HCT116 (cell line): ENCODE data around the gene ZIC4. TPM values are rescaled to one million over a fixed set of nuclear protein-coding genes. Genes with fewer than 3 reads are reported as not detected.

Experiments
- ATAC-seq: fragments of 200-7000 bp; cut with Tn5 transposase; 2 replicates; pipeline ENCODE4 v1.9.1; 2020; ENCODE audit warnings: mild to moderate bottlenecking, moderate library complexity
- BruUV-seq: library from RNA; stranded (reverse); fragments of 400-500 nt; replicated peaks from 2 replicates; lab custom pipeline; 2021; lab: Mats Ljungman, UMichigan
- CTCF ChIA-PET: fragments of 300-600 bp; sonication (Branson Sonifier 250); formaldehyde crosslinking; loops from one replicate; lab custom pipeline; 2021; ENCODE audit warnings: antibody characterized with exemption; lab: Charles Lee
- POLR2A ChIA-PET: fragments of 300-600, 350-600 bp; sonication (Branson Sonifier 250); formaldehyde crosslinking; loops from one replicate; lab custom pipeline; 2021; ENCODE audit warnings: antibody characterized with exemption; lab: Charles Lee
- RAD21 ChIA-PET, 2 experiments: fragments of 300-600 bp; sonication (Branson Sonifier 250); formaldehyde crosslinking; loops; one replicate each; lab custom pipeline; 2023; ENCODE audit warnings: low total read pairs in 2 of 2; ENCODE audit not compliant: uncharacterized antibody in 2 of 2, unreplicated experiment in 2 of 2, low non-redundant PET in 1 of 2; lab: Charles Lee
- DNase-seq: peaks from one replicate; pipeline ENCODE4 v3.0.0-alpha.2; 2010; ENCODE audit warnings: low read depth, low spot score
- H2AFZ ChIP-seq: fragments of 200-600 bp; shearing (Covaris generic), sonication (generic); 2 replicates; pipeline ENCODE4 v1.6.1; 2017; ENCODE audit warnings: low read depth, mixed run types, mixed read lengths, antibody characterized with exemption, low read length; ENCODE audit not compliant: poor library complexity, severe bottlenecking
- H3K27ac ChIP-seq: 2 replicates; pipeline ENCODE4 v1.5.1; 2012; ENCODE audit warnings: low read depth, low read length
- H3K27me3 ChIP-seq: fragments of 200-600 bp; sonication (generic); 2 replicates; pipeline ENCODE4 v1.6.1; 2016; ENCODE audit warnings: mixed run types, low read length, mixed read lengths; ENCODE audit not compliant: insufficient read depth
- H3K36me3 ChIP-seq, 2 experiments: fragments of 200-500 bp in 1 of 2; fragments of 200-600 bp in 1 of 2; sonication (Bioruptor generic) in 1 of 2; sonication (generic) in 1 of 2; 2 replicates each; pipeline versions ENCODE4 v1.5.1 to v1.6.1; 2014 to 2016; ENCODE audit warnings: low read length in 2 of 2, inconsistent platforms in 1 of 2, mixed read lengths in 1 of 2, mixed run types in 1 of 2; ENCODE audit not compliant: insufficient read depth in 2 of 2, control insufficient read depth in 1 of 2
- H3K4me1 ChIP-seq, 2 experiments: fragments of 200-600 bp in 1 of 2; sonication (generic) in 1 of 2; 2 replicates each; pipeline versions ENCODE4 v1.5.1 to v1.6.1; 2012 to 2017; ENCODE audit warnings: low read length in 2 of 2, inconsistent platforms in 1 of 2, mild to moderate bottlenecking in 1 of 2, mixed read lengths in 1 of 2, mixed run types in 1 of 2, moderate library complexity in 1 of 2; ENCODE audit not compliant: insufficient read depth in 2 of 2, control insufficient read depth in 1 of 2
- H3K4me2 ChIP-seq: fragments of 200-600 bp; sonication (generic); 2 replicates; pipeline ENCODE4 v1.6.1; 2017; ENCODE audit warnings: mixed run types, low read length, mixed read lengths
- H3K4me3 ChIP-seq, 2 experiments: fragments of 200-600 bp in 1 of 2; sonication (generic) in 1 of 2; replicated peaks in 1 of 2; 2 replicates each; pipeline ENCODE4 v1.5.1; 2011 to 2016; ENCODE audit warnings: low read length in 2 of 2, control low read depth in 1 of 2, low read depth in 1 of 2, mild to moderate bottlenecking in 1 of 2, mixed read lengths in 1 of 2, mixed run types in 1 of 2
- H3K79me2 ChIP-seq: fragments of 200-600 bp; sonication (generic); 2 replicates; pipeline ENCODE4 v1.6.1; 2017; ENCODE audit warnings: mild to moderate bottlenecking, mixed run types, low read length, moderate library complexity, mixed read lengths; ENCODE audit not compliant: insufficient read depth
- H3K9ac ChIP-seq: fragments of 200-600 bp; sonication (generic); 2 replicates; pipeline ENCODE4 v1.6.1; 2016; ENCODE audit warnings: low read length, mixed read lengths
- H3K9me2 ChIP-seq: fragments of 200-600 bp; sonication (generic), shearing (Covaris generic); 2 replicates; pipeline ENCODE4 v1.6.1; 2017; ENCODE audit warnings: mixed run types, mild to moderate bottlenecking, moderate library complexity; ENCODE audit not compliant: insufficient read depth
- H3K9me3 ChIP-seq, 2 experiments: fragments of 200-500 bp in 1 of 2; fragments of 200-600 bp in 1 of 2; sonication (Bioruptor generic) in 1 of 2; sonication (generic) in 1 of 2; 2 replicates each; pipeline ENCODE4 v1.6.1; 2014 to 2017; ENCODE audit warnings: low read length in 2 of 2, mixed read lengths in 2 of 2, inconsistent platforms in 1 of 2, low read depth in 1 of 2, mild to moderate bottlenecking in 1 of 2, mixed run types in 1 of 2, moderate library complexity in 1 of 2; ENCODE audit not compliant: control insufficient read depth in 1 of 2, insufficient read depth in 1 of 2
- H4K20me1 ChIP-seq: fragments of 200-600 bp; sonication (generic), shearing (Covaris generic); 2 replicates; pipeline ENCODE4 v1.6.1; 2017; ENCODE audit warnings: mixed run types, mild to moderate bottlenecking, moderate library complexity; ENCODE audit not compliant: insufficient read depth
- CBX3 ChIP-seq: IDR thresholded peaks from 2 replicates; pipeline ENCODE4 v1.6.1; 2012; ENCODE audit warnings: low read depth
- CEBPB ChIP-seq: IDR thresholded peaks from 2 replicates; pipeline ENCODE4 v1.6.1; 2012; ENCODE audit warnings: low read depth
- ELF1 ChIP-seq: IDR thresholded peaks from 2 replicates; pipeline ENCODE4 v1.6.1; 2012; ENCODE audit warnings: low read depth, borderline replicate concordance
- EZH2phosphoT487 ChIP-seq: fragments of 200-600 bp; IDR thresholded peaks from 2 replicates; pipeline ENCODE4 v1.6.1; 2018; ENCODE audit warnings: antibody characterized with exemption, borderline replicate concordance
- JUND ChIP-seq: IDR thresholded peaks from 2 replicates; pipeline ENCODE4 v1.6.1; 2012
- MAX ChIP-seq: IDR thresholded peaks from 2 replicates; pipeline ENCODE4 v1.6.1; 2012
- POLR2A ChIP-seq: IDR thresholded peaks from 2 replicates; pipeline ENCODE4 v1.7.0; 2011; ENCODE audit warnings: borderline replicate concordance; ENCODE audit not compliant: insufficient read depth, insufficient read length; ENCODE audit errors: extremely low read depth
- POLR2AphosphoS5 ChIP-seq: IDR thresholded peaks from 2 replicates; pipeline ENCODE4 v1.6.1; 2011; ENCODE audit warnings: mild to moderate bottlenecking, low read depth, low read length, moderate library complexity
- RAD21 ChIP-seq: IDR thresholded peaks from 2 replicates; pipeline ENCODE4 v1.6.1; 2012; ENCODE audit warnings: low read depth, mild to moderate bottlenecking
- SIN3A ChIP-seq: IDR thresholded peaks from 2 replicates; pipeline ENCODE4 v1.6.1; 2012; ENCODE audit warnings: low read depth
- SRF ChIP-seq: IDR thresholded peaks from 2 replicates; pipeline ENCODE4 v1.6.1; 2012; ENCODE audit warnings: low read depth
- TCF7L2 ChIP-seq: IDR thresholded peaks from 2 replicates; pipeline ENCODE4 v1.7.0; 2011; ENCODE audit warnings: borderline replicate concordance, inconsistent platforms; ENCODE audit not compliant: insufficient read depth, insufficient read length; ENCODE audit errors: extremely low read depth
- ZFX ChIP-seq: fragments of 450-650 bp; IDR thresholded peaks from 2 replicates; pipeline ENCODE4 v1.6.1; 2017
- ZNF274 ChIP-seq: fragments of 200-500 bp; sonication (Bioruptor generic); IDR thresholded peaks from 2 replicates; pipeline ENCODE4 v1.6.1; 2014; ENCODE audit warnings: mild to moderate bottlenecking, low read depth, low read length, inconsistent platforms
- intact Hi-C: fragments of 100-400 bp; cut with micrococcal nuclease; formaldehyde crosslinking; loops from 2 replicates; pipeline ENCODE4 v1.10.0; 2022
- total RNA-seq: library from RNA; stranded (reverse); gene quantifications from one replicate; pipeline ENCODE4 v1.2.1, GENCODE V29; 2021; ENCODE audit not compliant: unreplicated experiment
- TF ChIP-seq, protein P1 (sequence below): IDR thresholded peaks from 2 replicates; pipeline ENCODE4 v1.6.1; 2012

The ZIC4 gene
- total RNA-seq, 1 experiment from 2014 or later, result not detected

GRCh38 chr3:147428754-147429153 lies 22.4 kb upstream of the ZIC4 start:
- Histone ChIP-seq H3K9ac (no peak overlapping the region), H3K9me3 (no peaks in the 10 kb centered on the region), H3K4me2 (no peak overlapping the region), H3K27me3 (no peaks in the 10 kb centered on the region), H3K4me3 (no peak overlapping the region), H3K9me2 (no peaks in the 10 kb centered on the region), H4K20me1 (no peaks in the 10 kb centered on the region), H3K4me1 (no peaks in the 10 kb centered on the region), H3K36me3 (no peaks in the 10 kb centered on the region), H2AFZ (no peak overlapping the region), H3K79me2 (no peaks in the 10 kb centered on the region), H3K27ac (no peak overlapping the region)
- RAD21 ChIA-PET, result no interaction called here
- POLR2A ChIA-PET, result no interaction called here
- no TSS peak for BruUV-seq
- DNase-seq (no peak), ATAC-seq (no peak)
- intact Hi-C loops, result no loop called here
- TF ChIP-seq ZNF274, result no peak
- TF ChIP-seq SRF, result no peak
- TF ChIP-seq ELF1, result no peak
- no peak for TF ChIP-seq RAD21
- no peak for TF ChIP-seq POLR2AphosphoS5
- no peak for TF ChIP-seq MAX
- TF ChIP-seq CBX3, result no peak
- TF ChIP-seq, protein P1, sequence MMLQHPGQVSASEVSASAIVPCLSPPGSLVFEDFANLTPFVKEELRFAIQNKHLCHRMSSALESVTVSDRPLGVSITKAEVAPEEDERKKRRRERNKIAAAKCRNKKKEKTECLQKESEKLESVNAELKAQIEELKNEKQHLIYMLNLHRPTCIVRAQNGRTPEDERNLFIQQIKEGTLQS, result no peak
- TF ChIP-seq TCF7L2, result no peak
- no peak for TF ChIP-seq ZFX
- no peak for TF ChIP-seq JUND
- TF ChIP-seq EZH2phosphoT487, result no peak
- TF ChIP-seq SIN3A, result no peak
- TF ChIP-seq POLR2A, result no peak
- TF ChIP-seq CEBPB, result no peak
- CTCF ChIA-PET, result no interaction called here
